GM23338 (cell line): Measurements from ENCODE around the gene ACAN. TPM values are rescaled to one million over a fixed set of nuclear protein-coding genes. Genes with fewer than 3 reads are reported as not detected.

ENCODE experiments used
- ATAC-seq: fragments of 200-7000 bp; cut with Tn5 transposase; 3 replicates; pipeline ENCODE4 v1.9.1; 2020
- DNase-seq: peaks from one replicate; pipeline ENCODE4 v3.0.0-alpha.2; 2015; ENCODE audit warnings: low spot score
- H2AFZ ChIP-seq: fragments of 200-600 bp; sonication (generic); 2 replicates; pipeline ENCODE4 v1.8.0; 2016; ENCODE audit warnings: antibody characterized with exemption, mild to moderate bottlenecking, moderate library complexity
- H3F3A ChIP-seq: fragments of 200-600 bp; sonication (generic); replicated peaks from 2 replicates; pipeline ENCODE4 v1.8.0; 2017; ENCODE audit warnings: antibody characterized with exemption, mixed run types, low read depth
- H3K27ac ChIP-seq: fragments of 200-600 bp; sonication (generic); 2 replicates; pipeline ENCODE4 v1.6.1; 2016; ENCODE audit warnings: low read depth
- H3K27me3 ChIP-seq: fragments of 200-600 bp; sonication (generic); 2 replicates; pipeline ENCODE4 v1.8.0; 2016; ENCODE audit warnings: mild to moderate bottlenecking, mixed run types, moderate library complexity; ENCODE audit not compliant: insufficient read depth
- H3K36me3 ChIP-seq: fragments of 200-600 bp; sonication (generic); 2 replicates; pipeline ENCODE4 v1.8.0; 2016; ENCODE audit warnings: mild to moderate bottlenecking; ENCODE audit not compliant: insufficient read depth
- H3K4me1 ChIP-seq: fragments of 200-600 bp; sonication (generic); 2 replicates; pipeline ENCODE4 v1.8.0; 2016; ENCODE audit warnings: mild to moderate bottlenecking, moderate library complexity; ENCODE audit not compliant: insufficient read depth
- H3K4me2 ChIP-seq: fragments of 200-600 bp; sonication (generic); 2 replicates; pipeline ENCODE4 v1.7.1; 2017; ENCODE audit warnings: mixed run types
- H3K4me3 ChIP-seq: fragments of 200-600 bp; sonication (generic); 2 replicates; pipeline ENCODE4 v1.6.1; 2016; ENCODE audit warnings: mixed run types
- H3K79me2 ChIP-seq: fragments of 200-600 bp; sonication (generic); replicated peaks from 2 replicates; pipeline ENCODE4 v1.8.0; 2017; ENCODE audit warnings: mild to moderate bottlenecking; ENCODE audit not compliant: insufficient read depth
- H3K9me2 ChIP-seq: fragments of 200-600 bp; sonication (generic); 2 replicates; pipeline ENCODE4 v1.8.0; 2017; ENCODE audit not compliant: insufficient read depth
- H4K20me1 ChIP-seq: fragments of 200-600 bp; sonication (generic); replicated peaks from 2 replicates; pipeline ENCODE4 v1.8.0; 2017; ENCODE audit warnings: mild to moderate bottlenecking; ENCODE audit not compliant: insufficient read depth
- H3K27ac Mint-ChIP-seq: 2 replicates; pipeline ENCODE4 v1.8.0; 2020; ENCODE audit warnings: inconsistent platforms, mild to moderate bottlenecking, moderate library complexity, mixed read lengths
- H3K27me3 Mint-ChIP-seq: 3 replicates; pipeline ENCODE4 v1.8.0; 2022; ENCODE audit warnings: low read depth, mild to moderate bottlenecking, moderate library complexity, mixed read lengths, inconsistent platforms; ENCODE audit not compliant: insufficient read depth, poor library complexity
- H3K36me3 Mint-ChIP-seq: 3 replicates; pipeline ENCODE4 v1.8.0; 2021; ENCODE audit warnings: low read depth, mild to moderate bottlenecking, inconsistent platforms, moderate library complexity, mixed read lengths
- H3K4me1 Mint-ChIP-seq: 3 replicates; pipeline ENCODE4 v1.8.0; 2020; ENCODE audit warnings: mild to moderate bottlenecking, inconsistent platforms, mixed read lengths
- H3K4me3 Mint-ChIP-seq: 3 replicates; pipeline ENCODE4 v1.8.0; 2021; ENCODE audit warnings: moderate library complexity, mild to moderate bottlenecking, inconsistent platforms, mixed read lengths
- H3K9me3 Mint-ChIP-seq: 3 replicates; pipeline ENCODE4 v1.8.0; 2020; ENCODE audit warnings: moderate library complexity, mild to moderate bottlenecking, inconsistent platforms, mixed read lengths
- CREB1 ChIP-seq: fragments of 250-450 bp; sonication (Bioruptor Pico); IDR thresholded peaks from 2 replicates; pipeline ENCODE4 v1.5.0; 2020; ENCODE audit warnings: low read depth, mild to moderate bottlenecking, moderate library complexity
- EZH2phosphoT487 ChIP-seq: fragments of 200-600 bp; sonication (generic); IDR thresholded peaks from one replicate; pipeline ENCODE4 v1.8.1; 2018; ENCODE audit warnings: antibody characterized with exemption; ENCODE audit not compliant: unreplicated experiment
- JUNB ChIP-seq: IDR thresholded peaks from one replicate; pipeline ENCODE4 v1.6.1; 2016; ENCODE audit warnings: antibody characterized with exemption; ENCODE audit not compliant: unreplicated experiment
- NANOG ChIP-seq: IDR thresholded peaks from 2 replicates; pipeline ENCODE4 v1.6.1; 2016; ENCODE audit warnings: antibody characterized with exemption, borderline replicate concordance
- POLR2AphosphoS5 ChIP-seq: IDR thresholded peaks from 2 replicates; pipeline ENCODE4 v1.6.1; 2016; ENCODE audit warnings: antibody characterized with exemption, low read depth
- REST ChIP-seq: IDR thresholded peaks from one replicate; pipeline ENCODE4 v1.6.1; 2018; ENCODE audit warnings: antibody characterized with exemption; ENCODE audit not compliant: unreplicated experiment
- ZNF114 ChIP-seq: fragments of 250-450 bp; sonication (Bioruptor Pico); IDR thresholded peaks from 2 replicates; pipeline ENCODE4 v1.5.0; 2020; ENCODE audit warnings: mild to moderate bottlenecking, moderate library complexity
- ZNF331 ChIP-seq: fragments of 250-450 bp; sonication (Bioruptor Pico); IDR thresholded peaks from 2 replicates; pipeline ENCODE4 v1.5.0; 2020; ENCODE audit warnings: low read depth, mild to moderate bottlenecking, moderate library complexity
- polyA plus RNA-seq: library from polyadenylated mRNA; unstranded; fragments of >200 nt; fragmentation: Nextera tagmentation; extraction: Ambion mirVana; gene quantifications from 2 replicates; pipeline ENCODE4 v1.2.1, GENCODE V29; 2016
- total RNA-seq: library from RNA; depleted of rRNA; stranded (reverse); fragments of >200 nt; shearing (Covaris generic); gene quantifications from 2 replicates; pipeline ENCODE4 v1.2.3, GENCODE V29; 2014
- TF ChIP-seq, protein P1 (sequence below), 2 experiments: fragments of 200-600 bp in 1 of 2; sonication (generic) in 1 of 2; conservative IDR thresholded peaks; 2 replicates each; pipeline versions ENCODE4 v1.5.1 to v1.6.1; 2016 to 2017; ENCODE audit warnings: antibody characterized with exemption in 2 of 2, low read depth in 2 of 2, mild to moderate bottlenecking in 2 of 2, moderate library complexity in 1 of 2
- TF ChIP-seq, protein P2 (sequence below): IDR thresholded peaks from 2 replicates; pipeline ENCODE4 v1.6.1; 2016; ENCODE audit warnings: antibody characterized with exemption

ACAN gene
- total and polyA plus RNA-seq, 2 experiments from 2014 or later = 2.5 to 4.9 TPM

GRCh38 chr15:88852476-88852875, 49.2 kb downstream of the ACAN start:
- H3K4me3 Mint-ChIP-seq = no peak overlapping the region
- Histone ChIP-seq H3K27ac (no peak overlapping the region), H3K79me2 (no peaks in the 10 kb centered on the region), H3K4me2 (no peak overlapping the region), H3K27me3 (no peaks in the 10 kb centered on the region), H3K9me2 (no peaks in the 10 kb centered on the region), H3F3A (no peaks in the 10 kb centered on the region), H2AFZ (no peak overlapping the region), H4K20me1 (no peaks in the 10 kb centered on the region), H3K4me1 (no peaks in the 10 kb centered on the region), H3K4me3 (no peak overlapping the region), H3K36me3 (no peaks in the 10 kb centered on the region)
- peaks cover 23% of the 10 kb centered on the region for H3K9me3 Mint-ChIP-seq
- ATAC-seq (no peak), DNase-seq (no peak)
- no peaks in the 10 kb centered on the region for H3K4me1 Mint-ChIP-seq
- peaks cover 8% of the 10 kb centered on the region; the same call in 2 of the 3 replicates for H3K36me3 Mint-ChIP-seq
- peaks cover 1% of the 10 kb centered on the region for H3K27me3 Mint-ChIP-seq
- TF ChIP-seq NANOG = no peak
- TF ChIP-seq, protein P1, sequence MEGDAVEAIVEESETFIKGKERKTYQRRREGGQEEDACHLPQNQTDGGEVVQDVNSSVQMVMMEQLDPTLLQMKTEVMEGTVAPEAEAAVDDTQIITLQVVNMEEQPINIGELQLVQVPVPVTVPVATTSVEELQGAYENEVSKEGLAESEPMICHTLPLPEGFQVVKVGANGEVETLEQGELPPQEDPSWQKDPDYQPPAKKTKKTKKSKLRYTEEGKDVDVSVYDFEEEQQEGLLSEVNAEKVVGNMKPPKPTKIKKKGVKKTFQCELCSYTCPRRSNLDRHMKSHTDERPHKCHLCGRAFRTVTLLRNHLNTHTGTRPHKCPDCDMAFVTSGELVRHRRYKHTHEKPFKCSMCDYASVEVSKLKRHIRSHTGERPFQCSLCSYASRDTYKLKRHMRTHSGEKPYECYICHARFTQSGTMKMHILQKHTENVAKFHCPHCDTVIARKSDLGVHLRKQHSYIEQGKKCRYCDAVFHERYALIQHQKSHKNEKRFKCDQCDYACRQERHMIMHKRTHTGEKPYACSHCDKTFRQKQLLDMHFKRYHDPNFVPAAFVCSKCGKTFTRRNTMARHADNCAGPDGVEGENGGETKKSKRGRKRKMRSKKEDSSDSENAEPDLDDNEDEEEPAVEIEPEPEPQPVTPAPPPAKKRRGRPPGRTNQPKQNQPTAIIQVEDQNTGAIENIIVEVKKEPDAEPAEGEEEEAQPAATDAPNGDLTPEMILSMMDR (conservative IDR thresholded peaks at IDR 0.05; ENCODE audit: low read depth in 2 of 2) = no peak
- TF ChIP-seq, protein P2, sequence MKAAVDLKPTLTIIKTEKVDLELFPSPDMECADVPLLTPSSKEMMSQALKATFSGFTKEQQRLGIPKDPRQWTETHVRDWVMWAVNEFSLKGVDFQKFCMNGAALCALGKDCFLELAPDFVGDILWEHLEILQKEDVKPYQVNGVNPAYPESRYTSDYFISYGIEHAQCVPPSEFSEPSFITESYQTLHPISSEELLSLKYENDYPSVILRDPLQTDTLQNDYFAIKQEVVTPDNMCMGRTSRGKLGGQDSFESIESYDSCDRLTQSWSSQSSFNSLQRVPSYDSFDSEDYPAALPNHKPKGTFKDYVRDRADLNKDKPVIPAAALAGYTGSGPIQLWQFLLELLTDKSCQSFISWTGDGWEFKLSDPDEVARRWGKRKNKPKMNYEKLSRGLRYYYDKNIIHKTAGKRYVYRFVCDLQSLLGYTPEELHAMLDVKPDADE = no peak
- TF ChIP-seq JUNB = no peak
- TF ChIP-seq EZH2phosphoT487 = no peak
- TF ChIP-seq ZNF114 = no peak
- no peak for TF ChIP-seq ZNF331 (CRISPR knock-in tag)
- no peak overlapping the region for H3K27ac Mint-ChIP-seq

GRCh38 chr15:88858934-88859333, 55.7 kb downstream of the ACAN start:
- H3K4me1 ChIP-seq = no peaks in the 10 kb centered on the region
- no peaks in the 10 kb centered on the region for H4K20me1 ChIP-seq
- H3K4me1 Mint-ChIP-seq = no peaks in the 10 kb centered on the region
- no peak overlapping the region for H3K27ac ChIP-seq
- no peaks in the 10 kb centered on the region for H3K79me2 ChIP-seq
- H2AFZ ChIP-seq = no peak overlapping the region
- H3K27me3 ChIP-seq = no peaks in the 10 kb centered on the region
- H3K9me3 Mint-ChIP-seq = peaks cover 22% of the 10 kb centered on the region
- H3F3A ChIP-seq = no peaks in the 10 kb centered on the region
- H3K9me2 ChIP-seq = no peaks in the 10 kb centered on the region
- H3K27ac Mint-ChIP-seq = no peak overlapping the region
- no peak overlapping the region for H3K4me3 Mint-ChIP-seq
- no peak for ATAC-seq
- H3K27me3 Mint-ChIP-seq = peaks cover 1% of the 10 kb centered on the region
- no peaks in the 10 kb centered on the region for H3K36me3 ChIP-seq
- no peak overlapping the region for H3K4me3 ChIP-seq
- H3K4me2 ChIP-seq = no peak overlapping the region
- TF ChIP-seq POLR2AphosphoS5 (no peak), EZH2phosphoT487 (no peak), CREB1 (no peak)
- peaks cover 8% of the 10 kb centered on the region; the same call in 2 of the 3 replicates for H3K36me3 Mint-ChIP-seq
- no peak for DNase-seq

- Mint-ChIP-seq H3K36me3 (peaks cover 6% of the 10 kb centered on the region; the same call in 2 of the 3 replicates), H3K4me3 (no peak overlapping the region), H3K4me1 (no peaks in the 10 kb centered on the region), H3K9me3 (peaks cover 16% of the 10 kb centered on the region), H3K27ac (no peak overlapping the region), H3K27me3 (peaks cover 1% of the 10 kb centered on the region)
- Histone ChIP-seq H3K4me1 (no peaks in the 10 kb centered on the region), H2AFZ (no peak overlapping the region), H3K27ac (no peak overlapping the region), H3F3A (no peaks in the 10 kb centered on the region), H3K4me3 (no peak overlapping the region), H3K36me3 (no peaks in the 10 kb centered on the region), H3K4me2 (no peak overlapping the region), H3K27me3 (no peaks in the 10 kb centered on the region), H4K20me1 (no peaks in the 10 kb centered on the region), H3K79me2 (no peaks in the 10 kb centered on the region), H3K9me2 (no peaks in the 10 kb centered on the region)
- ATAC-seq (no peak), DNase-seq (no peak)
- TF ChIP-seq REST (no peak), EZH2phosphoT487 (no peak), ZNF114 (no peak), ZNF331 (CRISPR knock-in tag) (no peak), CREB1 (no peak), POLR2AphosphoS5 (no peak)
- TF ChIP-seq, protein P1 (conservative IDR thresholded peaks at IDR 0.05; ENCODE audit: low read depth in 2 of 2) = no peak
Observed at GRCh38 chr15:88859550-88859949, 56.3 kb downstream of the ACAN start.
